Mesenchymal stem cell (in vitro differentiated cells and primary cell): ENCODE data around the gene OR8D4.

ENCODE experiments used
- DNase-seq: peaks from one replicate; pipeline ENCODE4 v3.0.0-alpha.2; 2013
- H2AFZ ChIP-seq: one replicate; pipeline ENCODE4 v1.6.1; 2013; ENCODE audit warnings: low read depth, mild to moderate bottlenecking, control low read depth, inconsistent platforms, low read length, moderate library complexity
- H2AK5ac ChIP-seq: 2 replicates; pipeline ENCODE4 v1.6.1; 2013; ENCODE audit warnings: low read length, moderate library complexity, mild to moderate bottlenecking, inconsistent platforms; ENCODE audit not compliant: severe bottlenecking
- H2BK120ac ChIP-seq: one replicate; pipeline ENCODE4 v1.6.1; 2013; ENCODE audit warnings: low read depth, mild to moderate bottlenecking, inconsistent platforms, low read length, moderate library complexity
- H2BK12ac ChIP-seq, 2 experiments: one replicate each; pipeline ENCODE4 v1.6.1; 2013; ENCODE audit warnings: inconsistent platforms in 2 of 2, low read length in 2 of 2, mild to moderate bottlenecking in 2 of 2, moderate library complexity in 2 of 2, control low read depth in 1 of 2
- H2BK15ac ChIP-seq: one replicate; pipeline ENCODE4 v1.6.1; 2013; ENCODE audit warnings: mild to moderate bottlenecking, low read depth, inconsistent platforms; ENCODE audit not compliant: poor library complexity, severe bottlenecking
- H2BK5ac ChIP-seq: 2 replicates; pipeline ENCODE4 v1.6.1; 2013; ENCODE audit warnings: low read depth, mild to moderate bottlenecking, low read length, control low read depth, inconsistent platforms; ENCODE audit not compliant: poor library complexity, severe bottlenecking
- H3K14ac ChIP-seq, 2 experiments: one replicate each; pipeline ENCODE4 v1.6.1; 2013; ENCODE audit warnings: inconsistent platforms in 2 of 2, low read length in 2 of 2, control low read depth in 1 of 2, mild to moderate bottlenecking in 1 of 2, moderate library complexity in 1 of 2
- H3K18ac ChIP-seq, 2 experiments: one replicate each; pipeline ENCODE4 v1.6.1; 2013; ENCODE audit warnings: inconsistent platforms in 2 of 2, low read length in 2 of 2, control low read depth in 1 of 2, low read depth in 1 of 2, mild to moderate bottlenecking in 1 of 2
- H3K23ac ChIP-seq, 2 experiments: one replicate each; pipeline ENCODE4 v1.6.1; 2013; ENCODE audit warnings: inconsistent platforms in 2 of 2, low read length in 2 of 2, mild to moderate bottlenecking in 2 of 2, moderate library complexity in 2 of 2, control low read depth in 1 of 2
- H3K27ac ChIP-seq: 2 replicates; pipeline ENCODE4 v1.5.1; 2013; ENCODE audit warnings: mild to moderate bottlenecking, moderate library complexity, low read length, control low read depth, inconsistent platforms; ENCODE audit not compliant: poor library complexity, severe bottlenecking
- H3K27me3 ChIP-seq, 2 experiments: 2 replicates each; pipeline versions ENCODE4 v1.6.1 to v1.7.0; 2013; ENCODE audit warnings: low read length in 2 of 2, mild to moderate bottlenecking in 2 of 2, moderate library complexity in 2 of 2, control low read depth in 1 of 2, inconsistent platforms in 1 of 2; ENCODE audit not compliant: control insufficient read depth in 1 of 2, insufficient read depth in 1 of 2
- H3K36me3 ChIP-seq, 2 experiments: 2 replicates each; pipeline versions ENCODE4 v1.6.1 to v1.7.0; 2013; ENCODE audit warnings: low read length in 2 of 2, control low read depth in 1 of 2, inconsistent platforms in 1 of 2, low read depth in 1 of 2, mild to moderate bottlenecking in 1 of 2; ENCODE audit not compliant: insufficient read depth in 2 of 2, control insufficient read depth in 1 of 2
- H3K4ac ChIP-seq, 2 experiments: one replicate each; pipeline ENCODE4 v1.6.1; 2013; ENCODE audit warnings: inconsistent platforms in 2 of 2, low read length in 2 of 2, mild to moderate bottlenecking in 2 of 2, moderate library complexity in 2 of 2, control low read depth in 1 of 2, low read depth in 1 of 2
- H3K4me1 ChIP-seq: 2 replicates; pipeline ENCODE4 v1.6.1; 2013; ENCODE audit warnings: low read depth, low read length, control low read depth; ENCODE audit not compliant: control insufficient read depth, insufficient read depth
- H3K4me2 ChIP-seq: 2 replicates; pipeline ENCODE4 v1.6.1; 2013; ENCODE audit warnings: low read length, mild to moderate bottlenecking, inconsistent platforms; ENCODE audit not compliant: poor library complexity, severe bottlenecking
- H3K4me3 ChIP-seq, 2 experiments: 2 replicates each; pipeline versions ENCODE4 v1.5.1 to v1.7.0; 2013; ENCODE audit warnings: low read length in 2 of 2, mild to moderate bottlenecking in 2 of 2, control low read depth in 1 of 2, low read depth in 1 of 2; ENCODE audit not compliant: insufficient read depth in 1 of 2
- H3K79me1 ChIP-seq: replicated peaks from 2 replicates; pipeline ENCODE4 v1.6.1; 2013; ENCODE audit warnings: mild to moderate bottlenecking, control low read depth, low read length, inconsistent platforms; ENCODE audit not compliant: poor library complexity, severe bottlenecking
- H3K9ac ChIP-seq: 2 replicates; pipeline ENCODE4 v1.7.0; 2013; ENCODE audit warnings: mild to moderate bottlenecking, low read length, moderate library complexity
- H3K9me3 ChIP-seq: 2 replicates; pipeline ENCODE4 v1.7.0; 2013; ENCODE audit warnings: mild to moderate bottlenecking, low read length; ENCODE audit not compliant: control insufficient read depth
- H4K8ac ChIP-seq: one replicate; pipeline ENCODE4 v1.6.1; 2013; ENCODE audit warnings: inconsistent platforms, mild to moderate bottlenecking, low read length, moderate library complexity
- H4K91ac ChIP-seq: one replicate; pipeline ENCODE4 v1.6.1; 2013; ENCODE audit warnings: mild to moderate bottlenecking, low read length, inconsistent platforms
- WGBS: methylation state at CpG from one replicate; pipeline ENCODE4 v1.1.7; 2013; ENCODE audit warnings: mixed read lengths; 5-methylcytosine and 5-hydroxymethylcytosine counted together

The OR8D4 gene

GRCh38 chr11:123939317-123939716 is 37.4 kb downstream of the OR8D4 start, which contains the start of gene OR4D5:
Gene OR4D5 (plus strand): TSS chr11:123939617. CDS start chr11:123939617, 0 bp downstream.
- no peak within 1 kb of the TSS for H3K4me2 ChIP-seq
- peaks cover 7% of the 10 kb centered on the region for H3K9me3 ChIP-seq
- H2BK12ac ChIP-seq = no peak within 1 kb of the TSS
- no peak within 1 kb of the TSS for H2BK120ac ChIP-seq
- no peaks in the 10 kb centered on the region for H3K27me3 ChIP-seq
- no peaks in the 10 kb centered on the region for H3K4me1 ChIP-seq
- H2AK5ac ChIP-seq = no peak within 1 kb of the TSS
- H2BK5ac ChIP-seq = no peak within 1 kb of the TSS
- no peak within 1 kb of the TSS for H4K8ac ChIP-seq
- H2BK15ac ChIP-seq = no peak within 1 kb of the TSS
- H3K9ac ChIP-seq = no peak within 1 kb of the TSS
- no peak within 1 kb of the TSS for H3K18ac ChIP-seq
- no peak within 1 kb of the TSS for H2AFZ ChIP-seq
- H3K4ac ChIP-seq = no peak within 1 kb of the TSS
- H3K79me1 ChIP-seq = no peaks in the 10 kb centered on the region
- WGBS = 71% methylated on average over 1 of the region's 1 CpG
- H3K14ac ChIP-seq = no peak within 1 kb of the TSS
- no peak within 1 kb of the TSS for H3K4me3 ChIP-seq
- H3K36me3 ChIP-seq = no peaks in the 10 kb centered on the region
- DNase-seq = no peak
- H4K91ac ChIP-seq = no peak within 1 kb of the TSS
- H3K27ac ChIP-seq = no peak within 1 kb of the TSS
- no peak within 1 kb of the TSS for H3K23ac ChIP-seq

- no peak overlapping the region for H4K91ac ChIP-seq
- H3K23ac ChIP-seq = no peak overlapping the region
- no peaks in the 10 kb centered on the region for H3K27me3 ChIP-seq
- H2BK15ac ChIP-seq = no peak overlapping the region
- WGBS = 100% methylated on average over 3 of the region's 4 CpGs
- no peak overlapping the region for H2BK12ac ChIP-seq
- peaks cover 7% of the 10 kb centered on the region for H3K9me3 ChIP-seq
- no peak overlapping the region for H3K18ac ChIP-seq
- no peak overlapping the region for H2BK120ac ChIP-seq
- H3K9ac ChIP-seq = no peak overlapping the region
- H3K14ac ChIP-seq = no peak overlapping the region
- no peaks in the 10 kb centered on the region for H3K36me3 ChIP-seq
- H3K4ac ChIP-seq = no peak overlapping the region
- no peak overlapping the region for H2AFZ ChIP-seq
- H3K4me1 ChIP-seq = no peaks in the 10 kb centered on the region
- no peaks in the 10 kb centered on the region for H3K79me1 ChIP-seq
- DNase-seq = no peak
- no peak overlapping the region for H3K4me3 ChIP-seq
- H2AK5ac ChIP-seq = no peak overlapping the region
- no peak overlapping the region for H2BK5ac ChIP-seq
- H3K4me2 ChIP-seq = no peak overlapping the region
- H4K8ac ChIP-seq = no peak overlapping the region
- no peak overlapping the region for H3K27ac ChIP-seq
Observed at GRCh38 chr11:123942413-123942812, 40.4 kb downstream of the OR8D4 start.

GRCh38 chr11:123943738-123944137 is 41.8 kb downstream of the OR8D4 start, which contains the start of gene OR6T1:
Gene OR6T1 (minus strand): TSS chr11:123943838. CDS start chr11:123943838, 0 bp downstream.
- Histone ChIP-seq H3K23ac (no peak within 1 kb of the TSS), H2AFZ (no peak within 1 kb of the TSS), H3K18ac (no peak within 1 kb of the TSS), H3K27me3 (no peaks in the 10 kb centered on the region), H3K79me1 (no peaks in the 10 kb centered on the region), H3K36me3 (no peaks in the 10 kb centered on the region), H2BK15ac (no peak within 1 kb of the TSS), H4K91ac (no peak within 1 kb of the TSS), H2BK12ac (no peak within 1 kb of the TSS), H2BK120ac (no peak within 1 kb of the TSS), H3K4me3 (no peak within 1 kb of the TSS), H4K8ac (no peak within 1 kb of the TSS), H3K4me2 (no peak within 1 kb of the TSS), H3K27ac (no peak within 1 kb of the TSS), H3K9me3 (peaks cover 7% of the 10 kb centered on the region), H3K9ac (no peak within 1 kb of the TSS), H2BK5ac (no peak within 1 kb of the TSS), H3K14ac (no peak within 1 kb of the TSS), H3K4me1 (no peaks in the 10 kb centered on the region), H3K4ac (no peak within 1 kb of the TSS), H2AK5ac (no peak within 1 kb of the TSS)
- no CpG with 5 or more reads among the region's 3 CpGs for WGBS
- DNase-seq = no peak

- Histone ChIP-seq H3K79me1 (no peaks in the 10 kb centered on the region), H2BK120ac (no peak overlapping the region), H2BK15ac (no peak overlapping the region), H2BK5ac (no peak overlapping the region), H3K9me3 (peaks cover 6% of the 10 kb centered on the region), H4K8ac (no peak overlapping the region), H4K91ac (no peak overlapping the region), H3K4me2 (no peak overlapping the region), H3K18ac (no peak overlapping the region), H3K4me1 (no peaks in the 10 kb centered on the region), H3K23ac (no peak overlapping the region), H3K14ac (no peak overlapping the region), H2AK5ac (no peak overlapping the region), H3K27ac (no peak overlapping the region), H2AFZ (no peak overlapping the region), H3K36me3 (no peaks in the 10 kb centered on the region), H2BK12ac (no peak overlapping the region), H3K27me3 (no peaks in the 10 kb centered on the region), H3K4ac (no peak overlapping the region), H3K9ac (no peak overlapping the region), H3K4me3 (no peak overlapping the region)
- no peak for DNase-seq
- 81% methylated on average over 1 of the region's 1 CpG for whole genome bisulfite sequencing
Observed at GRCh38 chr11:123945132-123945531, 43.2 kb downstream of the OR8D4 start.
